Choroid plexus epithelial cell (primary cell): ENCODE results near the gene TEX52.

Source experiments
- DNase-seq: peaks from one replicate; pipeline ENCODE4 v3.0.0-alpha.2; 2010; ENCODE audit warnings: low read depth
- H3K4me3 ChIP-seq: 2 replicates; pipeline ENCODE4 v1.5.1; 2011; ENCODE audit warnings: low read depth, mild to moderate bottlenecking, control low read depth, low read length, moderate library complexity
- CTCF ChIP-seq: conservative IDR thresholded peaks from 2 replicates; pipeline ENCODE4 v1.5.1; 2011; ENCODE audit warnings: low read depth, mild to moderate bottlenecking, control low read depth, inconsistent platforms, low read length, moderate library complexity

TEX52 gene

GRCh38 chr12:2833327-2833726, 23.5 kb downstream of the TEX52 start:
- DNase-seq = no peak
- TF ChIP-seq CTCF = no peak
- H3K4me3 ChIP-seq = no peak overlapping the region

- no peak overlapping the region for H3K4me3 ChIP-seq
- TF ChIP-seq CTCF = no peak
- no peak for DNase-seq
These were observed 24.2 kb downstream of the TEX52 start for GRCh38 chr12:2832550-2833127.

- no peak for TF ChIP-seq CTCF
- no peak overlapping the region for H3K4me3 ChIP-seq
- no peak for DNase-seq
These were observed 27.6 kb downstream of the TEX52 start for GRCh38 chr12:2829275-2829674.

- no peak for DNase-seq
- H3K4me3 ChIP-seq = no peak overlapping the region
- no peak for TF ChIP-seq CTCF
These were observed 29.9 kb downstream of the TEX52 start for GRCh38 chr12:2826721-2827515.

GRCh38 chr12:2826036-2826435, 30.8 kb downstream of the TEX52 start:
- no peak for TF ChIP-seq CTCF
- H3K4me3 ChIP-seq = no peak overlapping the region
- DNase-seq = no peak

GRCh38 chr12:2825132-2825531, 31.7 kb downstream of the TEX52 start:
- TF ChIP-seq CTCF = no peak
- H3K4me3 ChIP-seq = no peak overlapping the region
- DNase-seq = no peak

- no peak overlapping the region for H3K4me3 ChIP-seq
These were observed 32.3 kb downstream of the TEX52 start for GRCh38 chr12:2824541-2824940.

More at GRCh38 chr12:2824541-2824940, 32.3 kb downstream of the TEX52 start:
- no peak for DNase-seq
- TF ChIP-seq CTCF = no peak
